IMR-90 (cell line): ENCODE results near the gene SYTL3.

Experiments
- CEBPB ChIP-seq: IDR thresholded peaks from 2 replicates; pipeline ENCODE4 v1.6.1; 2012; ENCODE audit warnings: low read depth, low read length, improper control_type of control experiment
- POLR2A ChIP-seq: IDR thresholded peaks from 2 replicates; pipeline ENCODE4 v1.6.1; 2012; ENCODE audit warnings: mild to moderate bottlenecking, low read depth, low read length
- RCOR1 ChIP-seq: IDR thresholded peaks from 2 replicates; pipeline ENCODE4 v1.6.1; 2012; ENCODE audit warnings: mild to moderate bottlenecking, low read length, improper control_type of control experiment; ENCODE audit not compliant: insufficient replicate concordance
- TF ChIP-seq, protein P1 (sequence below): conservative IDR thresholded peaks from 2 replicates; pipeline ENCODE4 v1.5.1; 2012; ENCODE audit warnings: mild to moderate bottlenecking, low read depth, low read length, improper control_type of control experiment
- TF ChIP-seq, protein P2 (sequence below): fragments of 150-350 bp; IDR thresholded peaks from 2 replicates; pipeline ENCODE4 v1.6.1; 2017; ENCODE audit warnings: mild to moderate bottlenecking, antibody characterized with exemption, low read length, low read depth

DNA sequence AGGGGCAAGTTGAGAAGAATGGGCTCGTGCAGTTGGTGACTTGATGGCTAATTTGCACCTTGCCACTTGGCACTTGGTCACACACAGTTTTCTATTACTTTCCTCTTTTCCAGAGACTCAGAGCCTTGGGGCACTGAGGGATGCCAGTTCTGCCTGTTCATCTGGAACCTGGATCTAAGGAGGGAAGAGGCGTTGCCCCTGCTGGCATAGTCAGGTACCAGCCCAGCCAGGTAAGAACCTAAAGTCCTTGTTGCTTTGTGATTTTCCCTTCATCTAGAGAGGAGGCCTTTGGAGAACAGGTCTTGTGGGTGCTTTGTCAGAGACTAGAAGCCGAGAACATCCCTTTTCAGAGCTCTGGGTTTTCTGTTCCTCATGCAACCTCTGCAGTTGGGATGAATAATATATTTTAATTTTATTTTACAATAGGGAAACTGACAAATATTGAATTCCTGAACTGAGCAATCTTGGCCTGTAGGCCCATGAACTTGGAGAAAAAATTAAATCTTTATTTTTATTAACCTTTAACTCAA is 11.4 kb downstream of the SYTL3 start:
- TF ChIP-seq, protein P1, sequence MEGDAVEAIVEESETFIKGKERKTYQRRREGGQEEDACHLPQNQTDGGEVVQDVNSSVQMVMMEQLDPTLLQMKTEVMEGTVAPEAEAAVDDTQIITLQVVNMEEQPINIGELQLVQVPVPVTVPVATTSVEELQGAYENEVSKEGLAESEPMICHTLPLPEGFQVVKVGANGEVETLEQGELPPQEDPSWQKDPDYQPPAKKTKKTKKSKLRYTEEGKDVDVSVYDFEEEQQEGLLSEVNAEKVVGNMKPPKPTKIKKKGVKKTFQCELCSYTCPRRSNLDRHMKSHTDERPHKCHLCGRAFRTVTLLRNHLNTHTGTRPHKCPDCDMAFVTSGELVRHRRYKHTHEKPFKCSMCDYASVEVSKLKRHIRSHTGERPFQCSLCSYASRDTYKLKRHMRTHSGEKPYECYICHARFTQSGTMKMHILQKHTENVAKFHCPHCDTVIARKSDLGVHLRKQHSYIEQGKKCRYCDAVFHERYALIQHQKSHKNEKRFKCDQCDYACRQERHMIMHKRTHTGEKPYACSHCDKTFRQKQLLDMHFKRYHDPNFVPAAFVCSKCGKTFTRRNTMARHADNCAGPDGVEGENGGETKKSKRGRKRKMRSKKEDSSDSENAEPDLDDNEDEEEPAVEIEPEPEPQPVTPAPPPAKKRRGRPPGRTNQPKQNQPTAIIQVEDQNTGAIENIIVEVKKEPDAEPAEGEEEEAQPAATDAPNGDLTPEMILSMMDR = no peak
- TF ChIP-seq CEBPB = no peak
- TF ChIP-seq RCOR1 = no peak
- no peak for TF ChIP-seq POLR2A
- TF ChIP-seq, protein P2, sequence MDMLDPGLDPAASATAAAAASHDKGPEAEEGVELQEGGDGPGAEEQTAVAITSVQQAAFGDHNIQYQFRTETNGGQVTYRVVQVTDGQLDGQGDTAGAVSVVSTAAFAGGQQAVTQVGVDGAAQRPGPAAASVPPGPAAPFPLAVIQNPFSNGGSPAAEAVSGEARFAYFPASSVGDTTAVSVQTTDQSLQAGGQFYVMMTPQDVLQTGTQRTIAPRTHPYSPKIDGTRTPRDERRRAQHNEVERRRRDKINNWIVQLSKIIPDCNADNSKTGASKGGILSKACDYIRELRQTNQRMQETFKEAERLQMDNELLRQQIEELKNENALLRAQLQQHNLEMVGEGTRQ = no peak
